ENCODE data around the gene C3orf85. TPM values are rescaled to one million over a fixed set of nuclear protein-coding genes. Genes with fewer than 3 reads are reported as not detected.

C3orf85 gene
- total RNA-seq, 4 donors from 2014 or later, result not detected

DNA sequence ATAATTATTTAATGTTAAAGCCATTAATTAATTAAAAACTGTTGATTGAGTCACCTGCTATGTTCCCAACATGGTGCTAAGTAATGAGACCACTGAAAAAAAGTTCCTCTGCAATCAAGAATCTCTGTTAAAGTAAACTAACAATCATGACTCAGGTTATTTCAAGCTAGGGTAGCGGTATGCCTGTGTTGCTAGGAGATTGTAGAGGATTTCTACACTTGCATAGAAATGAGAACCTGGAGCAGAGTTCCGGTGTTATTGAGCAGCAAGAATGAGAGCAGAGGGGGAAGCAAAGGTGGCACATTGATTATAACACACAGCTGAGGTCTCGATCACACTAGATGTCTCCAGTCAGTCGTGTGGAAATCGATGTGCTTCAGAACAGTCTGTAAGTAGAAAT is 41.4 kb downstream of the C3orf85 start:
- WGBS, 2 donors, result 72 to 85% methylated on average over 5 of the region's 5 CpGs

DNA sequence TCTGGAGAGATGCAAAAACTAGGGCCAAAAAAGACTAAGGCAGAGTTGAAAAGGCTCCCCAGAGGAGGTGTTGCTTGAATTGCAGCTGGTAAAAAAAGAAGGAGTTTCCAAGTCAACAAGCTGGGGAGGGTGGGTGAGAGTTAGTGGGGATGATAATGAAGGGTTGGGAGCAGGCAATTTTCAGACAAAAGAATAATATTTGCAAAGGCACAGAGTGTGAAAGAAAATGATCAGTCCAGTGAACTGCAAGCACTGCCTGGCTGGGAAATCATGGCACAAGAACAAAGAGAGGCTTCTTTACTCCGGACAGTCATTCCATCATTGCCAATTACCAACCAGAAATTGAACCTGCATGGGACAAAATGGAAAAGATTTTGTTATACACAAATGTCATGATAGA is 42.2 kb downstream of the C3orf85 start:
- TF ChIP-seq, protein P1, sequence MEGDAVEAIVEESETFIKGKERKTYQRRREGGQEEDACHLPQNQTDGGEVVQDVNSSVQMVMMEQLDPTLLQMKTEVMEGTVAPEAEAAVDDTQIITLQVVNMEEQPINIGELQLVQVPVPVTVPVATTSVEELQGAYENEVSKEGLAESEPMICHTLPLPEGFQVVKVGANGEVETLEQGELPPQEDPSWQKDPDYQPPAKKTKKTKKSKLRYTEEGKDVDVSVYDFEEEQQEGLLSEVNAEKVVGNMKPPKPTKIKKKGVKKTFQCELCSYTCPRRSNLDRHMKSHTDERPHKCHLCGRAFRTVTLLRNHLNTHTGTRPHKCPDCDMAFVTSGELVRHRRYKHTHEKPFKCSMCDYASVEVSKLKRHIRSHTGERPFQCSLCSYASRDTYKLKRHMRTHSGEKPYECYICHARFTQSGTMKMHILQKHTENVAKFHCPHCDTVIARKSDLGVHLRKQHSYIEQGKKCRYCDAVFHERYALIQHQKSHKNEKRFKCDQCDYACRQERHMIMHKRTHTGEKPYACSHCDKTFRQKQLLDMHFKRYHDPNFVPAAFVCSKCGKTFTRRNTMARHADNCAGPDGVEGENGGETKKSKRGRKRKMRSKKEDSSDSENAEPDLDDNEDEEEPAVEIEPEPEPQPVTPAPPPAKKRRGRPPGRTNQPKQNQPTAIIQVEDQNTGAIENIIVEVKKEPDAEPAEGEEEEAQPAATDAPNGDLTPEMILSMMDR (IDR thresholded peaks at IDR 0.05), result no peak
- TF ChIP-seq POLR2A (IDR thresholded peaks at IDR 0.05), result no peak
- H3K27me3 ChIP-seq, result no peaks in the 10 kb centered on the region
- no peak for DNase-seq
- intact Hi-C loops (cut with DNase I), result no loop called here
- H3K27ac ChIP-seq, result no peak overlapping the region
- H3K9me3 ChIP-seq, result no peaks in the 10 kb centered on the region
- H3K36me3 ChIP-seq, result no peaks in the 10 kb centered on the region
- H3K4me3 ChIP-seq (replicated peaks in 1 of 3), result no peak overlapping the region
- peaks cover 0 to 4% of the 10 kb centered on the region in 2 donors for H3K4me1 ChIP-seq
- 59 to 76% methylated on average over 1 of the region's 1 CpG for WGBS, 2 donors

More for the DNA sequence above, 41.4 kb downstream of the C3orf85 start:
- intact Hi-C loops (cut with DNase I), result no loop called here
- no peak for DNase-seq
- TF ChIP-seq, protein P1 (IDR thresholded peaks at IDR 0.05), result no peak
- TF ChIP-seq POLR2A (IDR thresholded peaks at IDR 0.05), result no peak
- no peaks in the 10 kb centered on the region for H3K36me3 ChIP-seq
- no peaks in the 10 kb centered on the region for H3K9me3 ChIP-seq
- H3K4me3 ChIP-seq (replicated peaks in 1 of 3), result no peak overlapping the region
- H3K27ac ChIP-seq, result no peak overlapping the region
- H3K4me1 ChIP-seq, result peaks cover 0 to 4% of the 10 kb centered on the region in 2 donors
- H3K27me3 ChIP-seq, result no peaks in the 10 kb centered on the region

DNA sequence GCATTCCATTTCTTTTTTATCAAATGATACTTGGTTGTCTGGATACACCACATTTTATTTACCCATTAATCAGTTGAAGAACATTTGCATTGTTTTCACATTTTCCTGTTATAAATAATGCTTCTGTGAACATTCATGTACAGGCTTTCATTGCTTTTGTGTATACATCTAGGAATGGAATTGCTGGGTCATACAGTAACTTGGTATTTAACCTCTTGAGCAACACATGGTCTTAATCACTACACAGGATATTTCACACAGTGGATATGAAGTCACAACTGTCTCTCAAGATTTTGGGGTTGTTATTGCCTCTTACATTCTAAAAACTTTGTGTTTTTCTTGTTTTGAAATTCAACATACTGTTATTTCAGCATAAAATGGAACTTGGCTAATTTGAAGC is 48.2 kb downstream of the C3orf85 start:
- TF ChIP-seq POLR2A (IDR thresholded peaks at IDR 0.05), result no peak
- TF ChIP-seq, protein P1 (IDR thresholded peaks at IDR 0.05), result no peak
- H3K36me3 ChIP-seq, result no peaks in the 10 kb centered on the region
- no peak overlapping the region for H3K4me3 ChIP-seq (replicated peaks in 1 of 3)
- DNase-seq, result no peak
- H3K27me3 ChIP-seq, result no peaks in the 10 kb centered on the region
- H3K27ac ChIP-seq, result no peak overlapping the region
- no peaks in the 10 kb centered on the region for H3K4me1 ChIP-seq
- H3K9me3 ChIP-seq, result no peaks in the 10 kb centered on the region
- intact Hi-C loops (cut with DNase I), result no loop called here

DNA sequence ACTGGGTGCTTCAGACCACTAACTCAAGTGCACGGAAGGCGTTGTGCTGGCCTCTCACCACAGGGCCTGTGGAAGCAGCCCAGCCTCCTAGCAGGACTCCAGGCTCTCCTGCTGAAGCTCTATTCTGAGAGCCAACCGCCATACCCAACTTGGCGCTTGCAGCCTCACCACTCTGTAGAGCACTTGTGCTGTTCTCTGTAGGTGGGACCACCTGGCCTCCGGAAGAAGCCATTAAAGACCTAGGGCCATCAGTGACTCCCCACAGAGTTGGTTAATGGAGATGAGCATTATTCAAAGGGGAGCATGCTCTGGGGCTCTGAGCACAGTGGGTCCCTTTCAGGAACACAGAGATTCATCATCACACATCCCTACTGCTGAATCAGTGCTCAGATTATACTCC is 50.9 kb downstream of the C3orf85 start:
- WGBS, 2 donors, result 91 to 95% methylated on average over 4 to 5 of the region's 5 CpGs
- Histone ChIP-seq H3K27ac (no peak overlapping the region), H3K4me3 (replicated peaks in 1 of 3) (no peak overlapping the region), H3K9me3 (no peaks in the 10 kb centered on the region), H3K4me1 (no peaks in the 10 kb centered on the region), H3K27me3 (no peaks in the 10 kb centered on the region), H3K36me3 (no peaks in the 10 kb centered on the region)
- intact Hi-C loops (cut with DNase I), result no loop called here
- no peak for DNase-seq
- TF ChIP-seq, protein P1 (IDR thresholded peaks at IDR 0.05), result no peak
- no peak for TF ChIP-seq POLR2A (IDR thresholded peaks at IDR 0.05)

GRCh38 chr3:109188741-109189140 is 52.2 kb downstream of the C3orf85 start:
- no peak for DNase-seq
- Histone ChIP-seq H3K27ac (no peak overlapping the region), H3K4me3 (replicated peaks in 1 of 3) (no peak overlapping the region), H3K9me3 (no peaks in the 10 kb centered on the region), H3K27me3 (no peaks in the 10 kb centered on the region), H3K4me1 (no peaks in the 10 kb centered on the region), H3K36me3 (no peaks in the 10 kb centered on the region)
- 74 to 83% methylated on average over 6 of the region's 6 CpGs for WGBS, 2 donors
- intact Hi-C loops (cut with DNase I), result no loop called here
- TF ChIP-seq POLR2A (IDR thresholded peaks at IDR 0.05), result no peak
- TF ChIP-seq, protein P1 (IDR thresholded peaks at IDR 0.05), result no peak
